Naive B cell (primary cell): ENCODE results near the gene SSTR4. TPM values are rescaled to one million over a fixed set of nuclear protein-coding genes. Genes with fewer than 3 reads are reported as not detected.

Experiments used
- ATAC-seq, 2 donors: fragments of 150-1000 bp; cut with Tn5 transposase; 2 replicates each; pipeline ENCODE4 v1.10.0; 2021; ENCODE audit warnings: low read depth in 2 of 2, mild to moderate bottlenecking in 2 of 2, moderate library complexity in 2 of 2
- DNase-seq: peaks from one replicate; pipeline ENCODE4 v3.0.0; 2022
- H3K27ac Mint-ChIP-seq, 6 donors: one replicate each; pipeline ENCODE4 v1.8.0; 2020 to 2022; ENCODE audit warnings: mild to moderate bottlenecking in 6 of 6, mixed read lengths in 6 of 6, moderate library complexity in 5 of 6, inconsistent platforms in 2 of 6
- H3K27me3 Mint-ChIP-seq, 3 donors: one replicate each; pipeline ENCODE4 v1.8.0; 2021 to 2022; ENCODE audit warnings: mixed read lengths in 3 of 3, mild to moderate bottlenecking in 1 of 3
- H3K36me3 Mint-ChIP-seq, 2 donors: one replicate each; pipeline ENCODE4 v1.8.0; 2020 to 2022; ENCODE audit warnings: mixed read lengths in 2 of 2, inconsistent platforms in 1 of 2, mild to moderate bottlenecking in 1 of 2
- H3K4me1 Mint-ChIP-seq, 3 donors: one replicate each; pipeline ENCODE4 v1.8.0; 2020 to 2022; ENCODE audit warnings: mixed read lengths in 3 of 3, inconsistent platforms in 1 of 3, mild to moderate bottlenecking in 1 of 3, moderate library complexity in 1 of 3
- H3K4me3 Mint-ChIP-seq, 8 donors: one replicate each; pipeline ENCODE4 v1.8.0; 2020 to 2022; ENCODE audit warnings: mild to moderate bottlenecking in 8 of 8, mixed read lengths in 8 of 8, moderate library complexity in 8 of 8, inconsistent platforms in 2 of 8
- H3K9me3 Mint-ChIP-seq, 7 donors: one replicate each; pipeline ENCODE4 v1.8.0; 2020 to 2022; ENCODE audit warnings: mixed read lengths in 7 of 7, mild to moderate bottlenecking in 5 of 7, inconsistent platforms in 2 of 7, moderate library complexity in 1 of 7
- polyA plus RNA-seq, 6 donors: library from polyadenylated mRNA; unstranded; fragments of 300-500 nt; fragmentation: Illumina TruSeq; gene quantifications; one replicate each; pipeline ENCODE4 v1.2.3, GENCODE V29; 2021; ENCODE audit warnings: low read depth in 6 of 6

SSTR4 gene
- polyA plus RNA-seq, 6 donors from 2014 or later, result not detected

DNA sequence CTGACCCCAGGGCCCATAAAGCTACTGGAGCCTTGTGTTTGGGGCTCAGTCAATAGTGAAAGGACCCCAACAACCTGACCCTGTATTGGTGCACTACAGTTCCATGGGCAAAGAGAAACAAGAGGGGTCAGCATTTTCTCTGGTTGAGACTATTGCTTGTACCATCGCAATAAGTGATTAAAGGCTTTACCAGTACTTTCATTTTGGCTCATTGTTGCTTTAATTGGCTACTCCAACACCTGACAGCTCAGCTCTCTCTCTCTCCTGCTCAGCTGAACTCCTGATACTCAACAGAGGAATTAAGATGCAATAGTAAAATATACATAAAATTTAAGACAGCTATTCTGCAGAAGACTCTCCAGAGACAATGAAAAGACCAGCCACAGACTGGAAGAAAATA lies 33.2 kb downstream of the SSTR4 start:
- ATAC-seq, result no peak
- DNase-seq, result no peak
- Mint-ChIP-seq H3K27me3 (no peaks in the 10 kb centered on the region), H3K27ac (no peak overlapping the region), H3K9me3 (no peaks in the 10 kb centered on the region), H3K36me3 (no peaks in the 10 kb centered on the region), H3K4me3 (no peak overlapping the region), H3K4me1 (no peaks in the 10 kb centered on the region)

DNA sequence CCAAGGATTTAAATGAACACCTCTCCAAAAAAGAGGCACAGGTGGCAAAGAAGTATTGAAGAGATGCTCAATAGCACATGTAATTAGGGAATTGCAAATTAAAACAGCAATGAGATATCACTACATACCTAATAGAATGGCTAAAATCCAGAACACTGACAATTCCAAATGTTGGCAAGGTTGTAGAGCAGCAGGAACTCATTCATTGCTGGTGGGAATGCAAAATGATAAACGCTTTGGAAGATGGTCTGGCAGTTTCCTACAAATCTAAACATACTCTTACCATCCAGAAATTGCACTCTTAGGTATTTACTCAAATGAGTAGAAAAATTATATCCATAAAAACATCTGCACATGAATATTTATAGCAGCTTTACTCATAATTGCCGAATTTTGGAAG lies 34.0 kb downstream of the SSTR4 start:
- no peaks in the 10 kb centered on the region for H3K27me3 Mint-ChIP-seq
- no peak for DNase-seq
- no peaks in the 10 kb centered on the region for H3K9me3 Mint-ChIP-seq
- H3K4me1 Mint-ChIP-seq, result no peaks in the 10 kb centered on the region
- no peak for ATAC-seq
- no peak overlapping the region for H3K27ac Mint-ChIP-seq
- H3K4me3 Mint-ChIP-seq, result no peak overlapping the region
- H3K36me3 Mint-ChIP-seq, result no peaks in the 10 kb centered on the region

DNA sequence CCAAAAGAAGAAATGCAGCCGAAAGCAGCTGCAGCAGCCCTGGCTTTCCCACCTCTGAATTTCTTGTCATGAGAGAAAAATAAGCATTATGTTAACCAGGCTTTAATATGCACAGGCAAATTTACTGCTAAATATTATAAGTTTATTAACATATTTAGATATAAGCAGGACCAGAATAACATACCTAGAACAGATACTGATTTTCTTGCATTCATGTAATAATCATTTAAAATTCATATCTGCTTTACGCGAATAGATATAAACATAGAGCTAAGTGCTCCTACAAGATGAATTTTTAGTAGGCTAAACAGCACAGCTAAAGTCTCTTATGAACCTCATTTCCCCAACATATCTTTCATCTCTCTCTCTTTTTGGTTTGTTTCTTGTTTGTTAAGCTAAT lies 36.3 kb downstream of the SSTR4 start:
- no peak for ATAC-seq
- H3K4me3 Mint-ChIP-seq, result no peak overlapping the region
- no peak overlapping the region for H3K27ac Mint-ChIP-seq
- H3K4me1 Mint-ChIP-seq, result no peaks in the 10 kb centered on the region
- H3K27me3 Mint-ChIP-seq, result no peaks in the 10 kb centered on the region
- H3K9me3 Mint-ChIP-seq, result peaks cover 0 to 5% (median 0%) of the 10 kb centered on the region in 7 donors
- H3K36me3 Mint-ChIP-seq, result no peaks in the 10 kb centered on the region
- no peak for DNase-seq

- ATAC-seq, result no peak
- H3K9me3 Mint-ChIP-seq, result peaks cover 0 to 5% (median 0%) of the 10 kb centered on the region in 7 donors
Measured at GRCh38 chr20:23071996-23072395, 36.9 kb downstream of the SSTR4 start.

DNA sequence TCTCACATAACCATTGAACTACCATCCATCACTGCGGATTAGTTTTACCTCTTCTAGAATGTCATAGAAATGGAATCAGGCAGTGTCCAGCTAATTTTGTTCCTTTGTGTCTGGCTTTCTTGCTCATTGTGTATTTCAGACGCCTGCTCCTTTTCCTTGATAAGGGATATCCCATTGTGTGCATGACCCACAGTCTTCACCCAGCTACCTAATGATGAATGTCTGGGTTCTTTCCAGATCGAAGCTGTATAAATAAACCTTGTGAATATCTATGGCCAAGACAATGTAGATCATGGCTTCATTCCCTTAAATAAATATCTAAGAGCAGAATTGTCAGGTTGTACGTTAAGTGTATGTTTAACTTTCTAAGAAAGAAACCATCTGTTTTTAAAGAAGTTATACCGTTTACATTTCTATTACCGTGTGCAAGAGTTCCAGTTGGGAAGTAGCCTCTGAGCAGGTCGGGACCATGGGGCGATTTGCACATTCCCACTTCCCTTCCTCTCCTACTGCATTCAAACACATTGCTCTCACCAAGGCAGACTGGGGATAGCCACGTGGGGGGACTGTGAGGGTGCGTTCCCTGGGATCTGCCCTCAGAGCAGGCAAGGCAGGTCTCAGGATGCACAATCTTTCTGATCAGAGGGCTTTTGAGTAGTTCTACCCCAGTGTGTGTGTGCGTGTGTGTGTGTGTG lies 37.9 kb downstream of the SSTR4 start:
- peaks cover 0 to 10% (median 0%) of the 10 kb centered on the region in 7 donors for H3K9me3 Mint-ChIP-seq
- peak overlapping the region in 1 of 6 donors; percentile 33 for H3K27ac Mint-ChIP-seq
- ATAC-seq, result no peak
- H3K27me3 Mint-ChIP-seq, result peaks cover 0 to 9% (median 0%) of the 10 kb centered on the region in 3 donors
- no peak overlapping the region for H3K4me3 Mint-ChIP-seq
- H3K4me1 Mint-ChIP-seq, result no peaks in the 10 kb centered on the region
- H3K36me3 Mint-ChIP-seq, result no peaks in the 10 kb centered on the region
- no peak for DNase-seq

More at GRCh38 chr20:23071996-23072395, 36.9 kb downstream of the SSTR4 start:
- H3K27ac Mint-ChIP-seq, result no peak overlapping the region
- no peaks in the 10 kb centered on the region for H3K36me3 Mint-ChIP-seq
- no peaks in the 10 kb centered on the region for H3K27me3 Mint-ChIP-seq
- no peaks in the 10 kb centered on the region for H3K4me1 Mint-ChIP-seq
- no peak overlapping the region for H3K4me3 Mint-ChIP-seq
- DNase-seq, result no peak

- Mint-ChIP-seq H3K4me1 (no peaks in the 10 kb centered on the region), H3K27me3 (peaks cover 0 to 13% (median 0%) of the 10 kb centered on the region in 3 donors), H3K36me3 (no peaks in the 10 kb centered on the region), H3K4me3 (no peak overlapping the region), H3K9me3 (peaks cover 0 to 10% (median 0%) of the 10 kb centered on the region in 7 donors), H3K27ac (no peak overlapping the region)
- DNase-seq (no peak), ATAC-seq (no peak)
Measured at GRCh38 chr20:23074052-23074451, 38.9 kb downstream of the SSTR4 start.

DNA sequence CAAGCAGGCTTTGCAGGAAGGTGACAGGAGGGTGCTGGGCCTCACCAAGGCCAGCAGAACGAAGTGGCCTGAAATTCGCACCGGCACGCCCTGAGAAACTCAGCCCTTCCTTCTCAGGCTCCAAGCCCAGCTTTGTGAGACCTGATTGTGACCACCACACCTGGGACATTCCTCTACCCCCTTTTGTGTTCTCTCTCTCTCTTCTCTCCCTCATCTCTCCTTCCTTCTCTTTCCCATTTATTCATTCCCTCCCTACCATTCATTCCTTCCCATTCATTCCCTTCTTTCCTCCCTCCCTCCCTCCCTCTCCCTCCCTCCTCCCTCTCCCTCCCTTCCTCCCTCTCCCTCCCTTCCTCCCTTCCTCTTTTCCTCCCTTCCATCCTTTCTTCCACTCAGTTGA lies 42.2 kb downstream of the SSTR4 start:
- ATAC-seq, result no peak
- Mint-ChIP-seq H3K27ac (no peak overlapping the region), H3K4me1 (no peaks in the 10 kb centered on the region), H3K9me3 (peaks cover 0 to 10% (median 0%) of the 10 kb centered on the region in 7 donors), H3K36me3 (no peaks in the 10 kb centered on the region), H3K27me3 (peaks cover 0 to 13% (median 0%) of the 10 kb centered on the region in 3 donors), H3K4me3 (no peak overlapping the region)
- DNase-seq, result no peak

DNA sequence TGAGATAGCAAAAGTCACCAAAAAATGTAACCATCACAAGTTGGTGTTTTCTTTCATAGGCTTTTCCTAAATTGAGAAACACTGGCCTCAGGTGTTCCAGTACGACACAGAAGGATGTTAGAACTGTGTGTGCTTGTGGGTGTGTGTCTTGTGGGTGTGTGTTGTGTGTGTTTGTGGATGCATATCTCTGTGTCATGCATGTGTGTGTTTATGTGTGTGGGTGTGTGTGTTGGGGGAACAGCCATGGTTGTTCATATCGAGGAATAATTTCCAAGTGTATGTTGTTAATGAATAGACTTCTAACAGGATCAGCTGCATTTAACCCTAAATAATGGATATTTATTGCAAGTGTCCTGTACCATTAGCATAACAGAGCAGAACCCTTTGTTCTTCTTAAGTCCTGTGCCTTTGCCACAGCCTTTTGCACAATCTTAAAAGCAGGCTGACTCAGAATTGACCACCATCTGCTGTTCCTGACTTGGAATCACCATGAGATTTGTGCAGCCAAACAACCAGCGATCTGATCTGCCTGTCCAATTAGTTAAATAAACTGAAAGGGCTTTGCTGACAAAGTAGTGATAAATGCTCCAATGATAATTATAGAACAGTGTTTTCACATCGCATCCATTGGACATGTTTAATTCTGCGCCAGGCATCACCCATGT lies 43.4 kb downstream of the SSTR4 start:
- H3K36me3 Mint-ChIP-seq, result no peaks in the 10 kb centered on the region
- no peak for ATAC-seq
- no peak overlapping the region for H3K4me3 Mint-ChIP-seq

DNA sequence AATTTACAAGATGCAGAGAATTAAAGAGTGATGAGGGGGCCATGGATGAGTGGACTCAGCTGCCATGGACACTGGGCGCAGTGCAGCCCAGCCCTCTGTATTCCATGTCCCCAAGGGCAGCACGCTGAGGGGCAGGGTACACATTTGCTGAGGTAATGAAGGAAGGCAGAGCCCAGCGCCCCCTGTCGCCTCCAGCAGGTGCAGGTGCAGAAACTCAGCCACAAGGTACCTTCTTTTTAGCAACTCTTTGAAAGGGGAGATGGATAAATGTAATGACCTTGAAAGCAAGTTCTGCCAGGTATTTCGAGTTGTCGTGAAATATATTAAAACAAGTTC lies 43.9 kb downstream of the SSTR4 start:
- Mint-ChIP-seq H3K9me3 (peaks cover 0 to 10% (median 0%) of the 10 kb centered on the region in 7 donors), H3K27ac (no peak overlapping the region), H3K4me3 (no peak overlapping the region), H3K4me1 (no peaks in the 10 kb centered on the region), H3K36me3 (no peaks in the 10 kb centered on the region), H3K27me3 (peaks cover 0 to 13% (median 0%) of the 10 kb centered on the region in 3 donors)
- DNase-seq, result no peak
- ATAC-seq, result no peak

More for the DNA sequence above, 43.4 kb downstream of the SSTR4 start:
- peaks cover 0 to 10% (median 0%) of the 10 kb centered on the region in 7 donors for H3K9me3 Mint-ChIP-seq
- no peak for DNase-seq
- no peaks in the 10 kb centered on the region for H3K4me1 Mint-ChIP-seq
- H3K27me3 Mint-ChIP-seq, result peaks cover 0 to 13% (median 0%) of the 10 kb centered on the region in 3 donors
- no peak overlapping the region for H3K27ac Mint-ChIP-seq

DNA sequence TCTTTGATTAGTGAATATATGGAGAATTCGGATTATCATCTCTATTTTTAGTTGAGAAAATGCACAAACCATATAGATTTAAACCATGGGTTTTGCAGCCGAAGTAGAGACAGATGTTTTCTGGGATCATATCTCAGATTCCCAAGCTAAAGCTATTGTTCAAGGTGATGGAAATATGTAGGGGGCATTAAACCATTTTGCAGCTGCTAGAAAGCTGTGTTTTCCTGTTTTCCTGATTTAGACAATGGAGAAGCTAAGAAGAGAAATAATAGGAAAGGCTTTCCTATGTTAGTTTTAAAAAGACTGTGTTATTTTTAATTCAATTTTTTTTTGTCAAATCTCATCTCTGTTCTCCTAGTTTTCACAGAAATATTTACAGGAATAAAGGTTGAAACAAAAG lies 44.8 kb downstream of the SSTR4 start:
- Mint-ChIP-seq H3K4me1 (no peaks in the 10 kb centered on the region), H3K4me3 (no peak overlapping the region), H3K9me3 (peaks cover 0 to 8% (median 0%) of the 10 kb centered on the region in 7 donors), H3K36me3 (no peaks in the 10 kb centered on the region), H3K27ac (no peak overlapping the region), H3K27me3 (peaks cover 0 to 13% (median 0%) of the 10 kb centered on the region in 3 donors)
- no peak for ATAC-seq
- DNase-seq, result no peak

DNA sequence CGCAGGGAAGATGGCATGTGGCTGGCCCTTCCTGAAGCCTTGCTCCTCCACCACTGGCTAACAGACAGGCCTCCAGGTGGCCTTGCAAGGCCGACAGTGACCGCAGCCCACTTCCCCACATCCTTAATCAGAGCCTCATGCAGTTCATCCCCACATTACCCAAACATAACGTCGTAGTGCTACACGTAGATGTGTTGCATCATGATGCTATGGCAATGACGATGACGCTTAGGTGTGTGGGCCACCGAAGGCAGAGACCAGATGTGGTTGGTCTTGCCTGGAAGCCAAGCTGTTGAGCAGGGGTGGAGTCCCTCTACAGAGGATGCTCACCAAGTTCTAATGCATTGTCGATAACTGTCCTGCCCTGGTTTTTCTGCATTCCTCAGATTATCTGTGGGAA lies 45.4 kb downstream of the SSTR4 start:
- no peak overlapping the region for H3K4me3 Mint-ChIP-seq
- no peaks in the 10 kb centered on the region for H3K36me3 Mint-ChIP-seq
- DNase-seq, result no peak
- no peak overlapping the region for H3K27ac Mint-ChIP-seq
- H3K9me3 Mint-ChIP-seq, result peaks cover 0 to 5% (median 0%) of the 10 kb centered on the region in 7 donors
- no peaks in the 10 kb centered on the region for H3K4me1 Mint-ChIP-seq
- ATAC-seq, result no peak
- peaks cover 0 to 13% (median 0%) of the 10 kb centered on the region in 3 donors for H3K27me3 Mint-ChIP-seq

GRCh38 chr20:23081263-23081819 lies 46.2 kb downstream of the SSTR4 start:
- Mint-ChIP-seq H3K4me3 (no peak overlapping the region), H3K4me1 (peaks cover 0 to 2% (median 2%) of the 10 kb centered on the region in 3 donors), H3K27ac (no peak overlapping the region), H3K9me3 (peaks cover 0 to 5% (median 0%) of the 10 kb centered on the region in 7 donors), H3K36me3 (no peaks in the 10 kb centered on the region), H3K27me3 (peaks cover 0 to 13% (median 0%) of the 10 kb centered on the region in 3 donors)
- DNase-seq (no peak), ATAC-seq (no peak)

- Mint-ChIP-seq H3K4me3 (no peak overlapping the region), H3K27ac (no peak overlapping the region), H3K36me3 (no peaks in the 10 kb centered on the region), H3K27me3 (peaks cover 0 to 11% (median 5%) of the 10 kb centered on the region in 3 donors), H3K4me1 (peaks cover 4 to 18% (median 13%) of the 10 kb centered on the region in 3 donors), H3K9me3 (peaks cover 0 to 1% (median 0%) of the 10 kb centered on the region in 7 donors)
- DNase-seq (no peak), ATAC-seq (no peak)
Measured at GRCh38 chr20:23082846-23083552, 47.9 kb downstream of the SSTR4 start.
